Ascending aorta (tissue), 1 donor: ENCODE data around the gene UGP2. TPM values are rescaled to one million over a fixed set of nuclear protein-coding genes. Genes with fewer than 3 reads are reported as not detected.

Source experiments
- total RNA-seq: library from RNA; depleted of rRNA; stranded (reverse); fragments of >200 nt; gene quantifications from one replicate; pipeline ENCODE4 v1.1.0, GENCODE V29; 2016

UGP2 gene
- total RNA-seq, 1 donor from 2014 or later, result 25.7 TPM

Other genes with a start within 250 kb of the UGP2 start
- 4.6 TPM for gene VPS54, start 177.5 kb downstream of the UGP2 start, total RNA-seq